DMS 273 (cell line): Measurements from ENCODE around the gene PAX5.

ENCODE experiments used
- DNase-seq: peaks from one replicate; lab custom pipeline; 2025; ENCODE audit not compliant: unreplicated experiment; lab: John Stamatoyannopoulos, UW

Gene PAX5

GRCh38 chr9:37037503-37038301, 3.6 kb upstream of the PAX5 start:
- no peak for DNase-seq

DNA sequence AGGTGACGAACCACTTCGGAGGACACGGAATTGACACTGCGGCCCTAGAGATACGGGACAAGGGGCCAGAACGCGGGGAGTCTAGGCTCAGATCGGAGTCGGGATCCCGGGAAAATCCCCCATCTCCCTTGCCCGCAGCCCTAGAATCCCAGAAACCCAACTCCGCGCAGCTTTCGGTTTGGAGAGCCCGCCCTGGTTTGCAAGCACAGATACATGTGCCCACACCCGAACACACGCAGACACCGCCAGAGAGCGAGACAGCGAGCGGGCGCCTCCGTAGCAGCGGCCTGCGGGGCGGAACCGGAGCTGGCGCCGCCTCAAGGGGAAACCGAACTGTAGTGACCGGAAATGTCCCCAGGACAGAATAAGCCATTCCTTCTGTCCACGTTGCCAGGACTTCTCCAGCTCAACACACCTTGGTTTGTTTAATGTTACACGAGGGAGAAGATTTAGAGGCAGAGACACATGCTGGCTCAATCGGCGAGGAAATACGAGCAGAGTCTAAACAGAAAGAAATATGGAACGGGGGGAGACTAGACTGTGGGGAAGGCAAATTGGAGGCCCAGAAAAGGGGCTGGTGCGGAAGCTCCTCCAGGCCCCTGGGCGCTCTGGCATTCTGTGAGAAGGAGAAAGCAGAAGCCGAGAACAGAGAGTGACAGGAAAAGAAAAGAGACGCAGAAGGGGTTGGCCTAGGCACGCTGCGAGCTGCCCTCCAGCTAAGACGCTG, 2.9 kb upstream of the PAX5 start:
- peak; percentile 71 for DNase-seq

DNA sequence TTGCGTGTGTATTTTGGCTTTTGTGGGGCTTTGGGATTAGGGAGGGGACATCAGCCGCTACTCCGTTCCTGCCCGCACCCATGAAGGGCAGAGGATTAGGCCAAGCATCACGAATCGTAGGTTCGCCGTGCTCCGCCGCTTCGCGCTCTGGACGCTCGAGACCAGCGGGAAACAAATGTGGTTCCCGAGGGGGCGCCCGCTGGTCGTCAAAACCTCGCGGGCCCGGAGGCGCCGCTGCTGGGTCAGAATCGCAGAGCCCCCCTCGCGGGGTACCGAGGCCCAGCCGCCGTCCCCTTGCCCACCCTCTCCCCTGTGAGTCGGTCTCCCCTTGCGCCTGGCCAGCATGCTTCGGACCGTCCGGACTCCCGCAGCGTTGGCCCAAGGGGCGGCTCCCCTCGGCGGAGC, 2.3 kb upstream of the PAX5 start:
- DNase-seq: peak; percentile 52

- no peak for DNase-seq
Observed at GRCh38 chr9:37035648-37036370, 1.7 kb upstream of the PAX5 start.

DNA sequence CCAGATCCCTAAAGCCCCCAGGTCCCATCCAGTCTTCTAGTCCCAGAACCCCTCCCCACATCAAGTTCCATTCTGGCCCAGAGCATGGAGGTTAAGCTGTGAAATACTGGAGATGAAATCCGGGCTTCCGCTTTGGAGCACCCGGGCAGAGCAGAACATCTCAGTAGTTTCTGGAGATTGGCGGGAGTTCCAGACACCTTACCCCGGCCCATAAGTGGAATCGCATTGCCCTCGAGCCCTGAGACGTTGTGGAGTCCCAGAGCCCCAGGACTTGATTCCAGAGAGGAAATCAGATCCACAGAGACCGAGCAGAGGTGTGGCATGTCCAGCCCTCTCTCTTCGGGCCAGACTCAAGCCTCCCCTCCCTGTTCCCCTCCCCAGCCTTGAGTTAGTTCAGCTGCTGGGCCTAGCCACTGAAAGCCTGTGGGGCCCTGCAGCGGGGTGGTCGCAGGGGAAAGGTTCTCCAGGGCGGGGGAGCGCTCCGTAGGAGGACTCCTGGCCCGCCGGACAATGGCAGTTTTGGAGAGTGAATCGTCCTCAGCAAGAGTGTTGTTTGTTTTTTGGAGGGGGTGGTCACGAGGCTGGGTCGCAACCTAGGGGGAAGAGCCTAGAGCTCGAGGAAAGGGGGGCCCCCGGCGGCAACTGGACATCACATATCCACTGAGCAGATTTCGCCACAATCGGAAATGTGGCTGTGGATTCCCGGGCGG, 1.0 kb upstream of the PAX5 start:
- no peak for DNase-seq

DNA sequence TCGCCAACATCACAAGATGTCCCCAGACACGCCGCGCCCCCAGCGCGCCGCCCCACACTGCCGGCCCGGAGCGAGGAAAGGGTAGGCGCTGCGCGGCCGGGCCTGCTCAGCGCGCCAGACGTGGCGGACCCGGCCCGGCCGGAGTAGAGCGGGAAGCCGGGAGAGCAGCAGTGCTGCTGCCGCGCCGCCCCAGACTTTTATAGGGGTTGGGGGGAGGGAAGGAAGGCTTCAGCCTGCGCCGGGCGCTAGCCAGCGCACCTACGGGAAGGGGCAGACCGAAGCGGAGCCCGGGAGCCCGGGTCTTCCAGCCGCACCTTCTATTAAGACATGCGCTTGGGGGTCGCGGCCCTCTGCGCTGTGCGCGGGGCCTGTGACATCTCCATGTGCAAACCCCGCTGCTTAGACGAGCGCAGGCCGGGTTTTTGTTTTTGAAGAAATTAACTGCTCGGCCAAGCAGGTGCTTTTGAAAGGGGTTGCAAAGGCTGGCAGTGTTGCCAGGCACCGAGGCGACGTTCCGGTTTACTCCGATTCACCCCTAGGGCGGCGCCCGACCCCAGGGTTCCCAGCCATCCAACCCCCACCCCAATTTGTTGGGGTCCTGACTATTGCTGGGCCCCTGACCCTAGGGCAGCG, 353 bp upstream of the PAX5 start:
- DNase-seq: peak; percentile 88

- no peak for DNase-seq
Observed at GRCh38 chr9:37033141-37033540, 927 bp downstream of the PAX5 start.

DNA sequence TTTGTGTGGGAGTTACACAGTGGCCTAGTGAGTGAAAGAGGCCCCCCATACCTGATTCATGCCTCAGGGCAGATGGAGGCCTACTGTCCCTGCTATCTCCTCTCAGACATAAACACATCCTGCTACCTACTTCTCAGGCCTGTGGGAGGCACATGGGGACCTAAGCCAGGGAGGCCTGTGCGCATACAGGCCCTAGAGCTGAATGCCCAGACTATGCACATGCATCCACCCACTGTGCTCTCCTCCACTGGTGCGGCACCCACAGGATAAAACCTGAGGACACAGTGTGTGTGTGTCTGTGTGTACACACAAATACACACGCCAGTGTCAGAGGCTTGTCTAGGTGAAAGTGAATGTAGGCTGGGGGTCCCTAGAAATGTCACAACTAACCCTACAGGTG, 1.4 kb downstream of the PAX5 start:
- DNase-seq: no peak

DNA sequence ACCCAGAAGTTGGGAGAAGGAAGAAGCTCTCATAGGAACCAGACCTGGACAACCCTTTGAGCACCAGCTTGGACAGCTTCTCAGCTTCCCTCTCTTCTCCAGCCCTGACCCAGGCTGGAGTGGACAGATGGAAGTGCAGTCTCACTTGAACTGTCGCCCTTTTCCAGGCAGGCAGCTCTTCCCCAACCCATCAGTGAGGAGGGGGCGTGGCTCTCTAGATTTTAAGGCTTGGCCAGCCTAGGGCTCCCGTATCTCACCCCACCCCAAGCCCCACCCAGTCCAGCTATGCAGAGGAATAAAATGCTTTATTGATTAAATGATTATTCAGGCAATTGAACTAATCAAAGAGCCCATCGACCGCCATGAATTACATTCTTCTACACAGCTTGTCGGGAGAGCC, 2.2 kb downstream of the PAX5 start:
- DNase-seq: no peak

- DNase-seq: no peak
Observed at GRCh38 chr9:37031081-37031480, 3.0 kb downstream of the PAX5 start.

DNA sequence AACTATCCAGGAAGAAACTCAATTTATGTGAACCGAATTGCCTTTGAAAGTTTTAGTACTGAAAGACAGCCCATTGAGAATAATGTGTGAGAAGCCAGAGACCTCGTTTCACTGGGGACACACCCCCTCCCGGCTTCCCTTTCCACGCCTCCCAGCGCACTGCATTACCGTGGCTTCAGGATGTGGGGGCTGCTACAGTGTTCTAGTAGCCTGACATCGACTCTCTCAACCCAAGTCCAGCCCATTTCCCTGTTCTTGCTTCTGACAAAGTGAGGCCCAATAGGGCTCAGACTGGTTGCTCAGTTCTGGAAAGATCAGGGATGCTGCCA, 3.5 kb downstream of the PAX5 start:
- DNase-seq: no peak

GRCh38 chr9:37029776-37030610, 4.1 kb downstream of the PAX5 start:
- DNase-seq: no peak

DNA sequence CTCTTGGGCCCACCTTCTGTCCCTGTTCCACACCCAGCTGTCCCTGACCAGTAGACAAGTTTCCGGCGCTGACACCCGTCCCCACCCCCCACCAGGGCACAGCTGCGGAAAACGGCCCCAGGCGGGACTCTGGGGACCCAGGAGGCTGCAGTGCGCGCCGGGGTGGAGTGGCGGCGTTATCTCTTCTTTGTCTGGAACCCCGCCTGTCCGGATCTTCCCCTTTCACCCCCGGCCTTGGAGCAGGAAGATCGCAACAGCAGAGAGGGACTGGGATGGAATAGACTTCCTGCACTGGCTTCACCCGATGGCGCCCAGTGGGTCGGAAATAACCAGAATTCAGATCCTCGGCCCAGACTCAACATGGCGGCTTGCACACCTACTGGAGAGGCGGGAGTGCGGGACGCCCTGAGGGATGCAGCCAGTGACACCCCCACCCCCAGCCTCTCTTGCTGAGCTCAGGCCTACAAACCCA, 4.7 kb downstream of the PAX5 start:
- no peak for DNase-seq

GRCh38 chr9:37028420-37029031, 5.5 kb downstream of the PAX5 start:
- DNase-seq: no peak

DNA sequence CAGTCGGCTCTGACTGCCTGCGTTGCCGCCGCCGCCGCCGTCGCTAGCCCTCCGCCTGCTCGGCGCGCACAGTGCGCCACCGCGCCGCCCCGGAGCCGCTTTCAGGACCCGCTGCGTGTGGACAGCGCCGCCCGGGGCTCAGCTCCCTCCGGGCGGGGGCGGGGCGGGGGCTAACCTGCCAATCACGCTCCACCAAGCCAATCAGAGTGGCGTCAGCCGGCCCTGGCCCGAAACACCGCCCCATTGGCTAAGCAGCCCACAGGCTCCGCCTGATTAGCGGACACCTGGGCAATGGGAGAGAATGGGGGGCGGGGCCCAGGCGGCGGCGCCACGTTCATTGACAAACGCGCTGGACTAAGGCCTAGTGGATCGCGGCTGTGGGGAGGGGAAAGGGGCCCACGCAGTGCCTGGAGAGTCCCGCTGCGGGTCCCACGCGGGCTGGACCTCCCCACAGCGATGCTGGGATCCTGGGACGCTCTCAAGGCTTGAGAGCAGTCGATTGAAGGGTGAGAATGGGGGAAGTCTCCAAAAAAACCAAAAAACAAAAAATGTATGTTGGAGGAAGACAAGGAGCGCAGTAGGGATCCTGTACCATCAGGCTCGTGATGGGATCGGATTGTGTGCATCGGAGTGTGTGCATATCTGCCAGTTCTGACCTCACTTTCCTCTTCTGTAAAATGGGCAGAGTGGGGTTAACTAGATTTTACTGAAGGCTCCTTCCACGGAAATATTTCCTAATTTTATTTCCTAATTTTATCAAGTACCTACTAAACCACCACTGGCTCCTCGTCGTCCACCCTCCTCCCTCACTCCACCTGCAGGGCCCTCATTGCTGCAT, 6.3 kb downstream of the PAX5 start:
- peak; percentile 98 for DNase-seq

- DNase-seq: peak; percentile 65
Observed at GRCh38 chr9:37026931-37027581, 7.0 kb downstream of the PAX5 start.

DNA sequence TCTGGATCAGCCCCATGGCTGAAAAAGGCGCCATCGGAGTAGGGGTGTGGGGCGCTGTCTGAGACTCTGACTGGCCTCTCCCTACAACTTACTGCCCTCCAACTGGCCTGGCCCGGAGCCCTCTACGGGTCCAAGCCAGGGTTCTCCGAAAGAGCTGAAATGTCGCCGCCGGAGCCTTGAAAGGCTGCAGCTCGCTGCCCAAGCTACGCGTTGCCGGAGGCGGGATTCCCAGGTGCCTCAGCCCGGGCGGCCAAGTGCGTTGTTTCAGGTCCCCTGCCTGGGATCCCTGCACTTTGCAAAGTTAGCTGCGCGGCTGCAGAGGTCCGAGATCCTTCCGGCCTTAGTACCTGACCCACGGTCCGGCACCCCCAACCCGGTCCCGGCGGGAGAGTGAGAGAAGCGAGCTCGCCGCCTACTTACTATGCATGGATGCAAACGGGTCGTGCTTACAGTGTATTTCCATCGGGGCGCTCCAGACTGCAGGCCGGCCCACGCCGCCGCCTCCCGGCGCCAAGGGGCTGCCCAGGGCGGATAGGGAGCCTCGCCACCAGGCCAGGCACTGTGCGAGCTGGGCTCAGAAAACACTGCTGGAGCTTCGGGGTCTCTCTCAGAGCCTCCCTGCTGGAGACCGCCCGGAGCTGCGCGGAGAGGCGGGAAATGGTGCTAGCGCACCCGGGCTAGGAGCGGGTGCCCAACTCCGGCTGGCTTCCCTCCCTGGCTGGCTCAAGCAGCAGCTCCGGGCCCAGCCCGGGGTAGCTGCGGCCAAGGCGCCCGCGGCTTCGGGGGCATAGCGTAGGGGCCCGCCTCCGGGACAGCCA, 7.7 kb downstream of the PAX5 start:
- DNase-seq: peak; percentile 73
